C1 segment of cervical spinal cord (tissue), 14 donors: ENCODE results near the gene ITGA2.

Experiments used
- DNase-seq, 14 donors: peaks; one replicate each; lab custom pipeline; 2025; lab: John Stamatoyannopoulos, UW

Gene ITGA2

DNA sequence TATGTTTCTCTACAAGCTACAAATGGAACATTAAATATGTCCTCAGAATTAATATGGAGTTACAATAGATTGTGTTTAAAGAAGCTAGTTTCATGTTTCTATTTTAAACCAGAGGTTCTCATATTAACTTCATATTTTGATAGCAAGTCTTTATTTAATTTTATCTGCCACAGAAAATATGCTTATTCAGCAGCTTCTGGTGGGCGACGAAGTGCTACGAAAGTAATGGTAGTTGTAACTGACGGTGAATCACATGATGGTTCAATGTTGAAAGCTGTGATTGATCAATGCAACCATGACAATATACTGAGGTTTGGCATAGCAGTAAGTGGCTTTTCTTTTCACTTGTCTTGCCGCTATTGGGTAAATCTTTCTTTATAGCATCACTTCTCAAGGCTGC, 66.2 kb downstream of the ITGA2 start:
- DNase-seq = no peak

DNA sequence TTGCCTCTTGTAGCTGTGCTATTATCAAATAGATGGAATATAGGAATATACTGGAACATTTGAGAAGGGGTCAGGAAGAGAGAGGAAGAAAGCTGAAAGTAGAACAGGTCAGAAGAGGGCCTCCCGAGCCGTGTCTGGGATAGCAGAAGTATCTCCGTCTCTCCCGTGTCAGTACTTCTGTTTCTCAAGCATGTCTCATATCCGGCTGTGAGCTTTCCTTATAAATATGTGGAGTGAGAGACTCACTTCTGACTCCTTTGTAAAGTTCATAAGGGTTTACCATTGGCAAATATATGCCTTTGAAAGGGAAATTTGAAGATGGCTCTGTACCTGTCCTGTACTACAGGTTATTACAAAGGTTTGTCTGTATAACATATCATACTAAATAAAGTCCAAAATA, 70.1 kb downstream of the ITGA2 start:
- no peak for DNase-seq

DNA sequence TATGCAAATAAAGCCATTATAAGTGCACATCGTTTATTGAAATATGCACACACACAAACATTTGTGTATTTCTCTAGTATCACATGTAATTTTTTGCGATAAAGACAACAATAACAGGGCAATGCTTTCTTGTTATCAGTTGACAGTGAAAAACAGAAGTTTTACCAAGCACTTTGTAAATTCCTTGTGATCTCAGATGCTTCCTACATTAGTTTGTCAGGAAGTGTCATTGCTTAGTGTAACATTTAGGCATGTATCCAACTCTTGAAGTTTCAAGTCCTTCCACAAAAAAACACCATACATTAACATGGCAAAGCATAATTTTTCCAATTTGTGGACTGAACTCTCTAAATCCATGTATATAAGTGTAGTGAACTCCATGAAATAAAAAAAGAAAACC, 74.0 kb downstream of the ITGA2 start:
- no peak for DNase-seq

GRCh38 chr5:53063791-53064190, 74.6 kb downstream of the ITGA2 start:
- no peak for DNase-seq

DNA sequence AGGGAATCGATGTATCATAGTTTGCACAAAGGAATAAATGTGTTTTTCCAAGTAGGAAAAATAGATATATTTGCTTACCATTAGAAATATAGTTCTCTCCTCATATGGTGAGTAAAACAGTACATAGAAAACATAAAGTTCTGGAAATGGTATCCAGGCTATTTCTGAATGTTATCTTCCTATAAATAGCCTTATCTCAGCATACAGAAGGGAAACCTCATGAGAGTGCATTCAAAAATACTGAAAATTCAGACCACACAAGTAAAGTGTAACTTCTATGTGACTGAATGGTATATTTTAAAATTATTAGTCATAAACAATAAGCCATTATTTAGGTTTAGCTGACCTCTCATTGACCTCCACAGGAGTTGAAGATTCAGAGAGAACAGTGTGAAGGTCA, 76.9 kb downstream of the ITGA2 start:
- no peak for DNase-seq

DNA sequence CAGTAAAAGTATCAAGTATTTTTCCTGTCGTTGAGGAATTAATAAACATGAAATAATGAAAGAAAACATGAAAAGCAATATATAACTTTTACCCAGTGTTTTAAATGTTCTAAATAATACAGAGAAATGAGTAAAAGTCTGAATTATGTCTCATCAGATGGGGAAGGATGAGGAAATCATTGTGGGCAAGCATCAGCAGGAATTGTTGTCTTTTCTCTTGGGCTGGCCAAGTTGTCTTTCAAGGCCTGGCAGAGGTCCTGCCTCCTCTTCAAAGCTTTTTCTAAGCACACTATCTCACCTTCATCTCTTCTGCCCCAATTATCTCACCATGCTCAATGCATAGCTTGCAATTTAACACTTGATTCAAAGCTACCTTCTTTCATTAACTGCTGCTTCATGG, 78.5 kb downstream of the ITGA2 start:
- no peak for DNase-seq

GRCh38 chr5:53068291-53068836, 79.2 kb downstream of the ITGA2 start:
- DNase-seq = no peak

DNA sequence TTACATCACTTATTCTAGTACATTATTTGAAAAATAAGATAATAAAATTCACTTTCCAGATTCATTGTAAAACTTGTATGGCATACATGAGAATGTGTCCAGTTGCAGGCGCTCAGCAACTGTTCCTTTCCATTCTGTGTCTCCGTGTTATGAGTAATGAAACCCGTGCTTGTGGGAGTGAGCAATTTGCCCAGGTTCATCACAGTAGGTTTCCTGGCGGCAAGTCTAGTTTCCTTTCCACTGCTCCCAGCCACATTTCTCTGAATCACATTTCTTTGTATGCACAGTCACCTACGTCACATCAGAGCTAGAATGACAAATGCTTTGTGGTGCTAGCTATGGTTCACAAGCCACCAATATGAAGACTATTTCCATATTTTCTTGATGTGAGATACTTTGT, 80.5 kb downstream of the ITGA2 start:
- no peak for DNase-seq

GRCh38 chr5:53071298-53071697, 82.1 kb downstream of the ITGA2 start:
- DNase-seq = no peak

DNA sequence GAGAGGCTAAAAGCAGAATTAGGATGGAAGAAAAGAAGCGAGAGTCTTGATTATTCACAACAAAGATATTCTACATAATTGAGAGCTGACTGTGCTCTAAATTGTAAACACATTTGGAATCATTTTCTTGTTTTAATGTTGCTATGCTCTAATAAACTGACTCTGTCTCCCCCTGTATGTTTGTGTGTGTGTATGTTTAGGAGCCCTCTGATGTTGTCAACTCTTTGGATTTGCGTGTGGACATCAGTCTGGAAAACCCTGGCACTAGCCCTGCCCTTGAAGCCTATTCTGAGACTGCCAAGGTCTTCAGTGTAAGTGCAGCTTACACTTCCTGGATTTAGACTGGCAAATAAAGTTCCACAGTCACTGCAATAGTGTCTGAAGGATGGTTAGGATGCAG, 82.6 kb downstream of the ITGA2 start:
- no peak for DNase-seq

DNA sequence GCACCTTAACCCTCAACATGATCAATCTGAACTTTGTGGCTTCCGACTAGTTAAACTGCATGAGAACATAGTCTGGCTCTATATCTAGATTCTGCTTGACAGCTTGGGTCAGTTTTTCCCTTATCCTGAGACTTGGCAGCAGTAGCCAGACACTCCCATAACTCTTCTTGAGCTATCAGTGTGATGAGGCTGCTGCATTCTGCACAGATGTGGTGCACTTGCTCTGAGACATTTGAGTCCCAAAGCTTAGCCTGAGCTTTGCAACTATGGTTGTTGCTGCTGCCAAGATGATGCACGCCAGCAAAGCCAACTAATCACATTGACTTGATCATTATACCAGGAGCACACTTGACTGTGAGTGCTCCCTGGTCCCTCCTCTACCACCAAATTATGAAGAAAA, 84.2 kb downstream of the ITGA2 start:
- DNase-seq = no peak

DNA sequence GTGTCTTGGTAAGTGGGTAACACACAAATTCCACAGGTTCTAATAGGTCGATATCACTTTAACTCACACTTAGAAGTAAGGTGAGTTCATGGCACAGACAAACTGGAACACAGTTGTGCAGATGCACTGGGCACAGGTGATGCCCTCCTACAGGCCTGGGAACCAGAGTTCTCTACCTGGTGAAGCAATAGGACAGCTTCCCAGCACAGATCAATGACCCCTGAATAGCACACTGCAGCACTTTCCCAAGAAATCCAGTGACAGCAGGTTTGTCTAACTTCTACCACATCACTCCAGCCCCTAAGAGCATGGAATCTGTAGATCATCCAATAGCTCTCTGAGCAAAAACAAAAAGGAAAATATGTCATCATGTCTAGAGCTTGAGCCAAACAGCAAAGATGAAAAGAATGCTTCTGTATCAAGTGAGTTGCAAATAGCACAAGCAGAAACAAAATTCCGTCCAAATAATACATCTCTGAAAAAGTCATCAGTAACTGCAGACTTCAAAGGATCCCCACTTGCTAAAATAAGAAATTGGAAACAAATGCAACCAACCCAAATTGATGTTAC, 86.9 kb downstream of the ITGA2 start:
- no peak for DNase-seq

GRCh38 chr5:53080271-53080670, 91.1 kb downstream of the ITGA2 start:
- no peak for DNase-seq

DNA sequence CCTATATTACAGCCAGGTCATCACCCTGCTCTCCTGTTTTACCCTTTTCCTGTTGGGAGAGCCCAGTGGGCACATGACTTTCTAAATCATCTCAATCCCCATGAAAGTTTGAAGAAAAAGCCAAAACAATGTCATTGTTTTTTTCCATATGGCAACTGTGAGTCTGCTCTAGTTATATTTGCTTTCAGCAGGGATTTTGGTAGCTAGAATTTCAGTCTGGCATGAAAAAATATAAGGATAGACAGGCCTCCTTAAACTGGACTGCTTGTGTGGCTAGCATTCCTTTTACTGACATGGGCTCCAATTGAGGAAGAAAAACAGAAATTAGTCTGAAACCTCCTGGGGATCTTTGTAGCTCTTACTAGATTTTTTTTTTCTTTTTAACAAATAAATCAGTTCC, 94.8 kb downstream of the ITGA2 start:
- no peak for DNase-seq

GRCh38 chr5:53084546-53085255, 95.5 kb downstream of the ITGA2 start:
- no peak for DNase-seq

DNA sequence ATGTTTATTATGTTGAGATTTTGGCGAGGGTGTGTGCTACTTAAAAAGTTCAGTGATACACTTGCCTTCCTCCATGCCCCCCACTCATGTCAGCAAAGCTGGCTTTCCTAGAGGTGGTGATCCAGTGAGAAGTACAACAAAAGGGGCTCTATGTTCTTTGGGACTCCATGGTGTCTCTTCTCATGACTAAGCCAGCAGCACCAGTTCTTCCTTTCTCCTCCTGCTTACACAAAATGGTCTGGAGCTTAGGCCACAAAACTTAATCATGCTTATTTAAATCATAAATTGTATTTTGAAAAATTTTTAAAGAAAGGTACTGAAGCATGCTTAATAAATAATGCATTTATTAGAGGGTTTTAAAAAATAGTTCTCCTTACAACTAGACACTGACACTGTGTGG, 98.0 kb downstream of the ITGA2 start:
- peak in 2 of 14 donors; percentile 10 to 16 for DNase-seq

- peak in 10 of 14 donors; percentile 13 to 49 (median 34) for DNase-seq
These were observed 98.5 kb downstream of the ITGA2 start for GRCh38 chr5:53087621-53088121.

GRCh38 chr5:53089481-53089991, 100.4 kb downstream of the ITGA2 start:
- no peak for DNase-seq

DNA sequence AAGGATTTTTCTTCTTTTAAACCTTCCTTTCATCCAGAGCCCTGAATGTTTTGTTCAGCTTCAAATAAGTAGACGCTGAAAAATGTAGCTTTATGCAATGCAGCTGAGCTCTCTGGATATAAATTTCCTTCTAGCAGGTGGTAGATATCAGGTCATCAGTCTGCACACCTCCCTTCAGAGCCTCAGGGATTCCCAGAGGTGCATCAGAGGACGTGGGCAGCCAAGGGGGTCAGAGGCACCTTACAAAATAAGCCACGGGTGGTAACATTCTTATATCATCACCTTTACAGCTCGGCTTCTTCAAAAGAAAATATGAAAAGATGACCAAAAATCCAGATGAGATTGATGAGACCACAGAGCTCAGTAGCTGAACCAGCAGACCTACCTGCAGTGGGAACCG, 101.1 kb downstream of the ITGA2 start:
- no peak for DNase-seq

GRCh38 chr5:53091289-53091688, 102.1 kb downstream of the ITGA2 start:
- no peak for DNase-seq

DNA sequence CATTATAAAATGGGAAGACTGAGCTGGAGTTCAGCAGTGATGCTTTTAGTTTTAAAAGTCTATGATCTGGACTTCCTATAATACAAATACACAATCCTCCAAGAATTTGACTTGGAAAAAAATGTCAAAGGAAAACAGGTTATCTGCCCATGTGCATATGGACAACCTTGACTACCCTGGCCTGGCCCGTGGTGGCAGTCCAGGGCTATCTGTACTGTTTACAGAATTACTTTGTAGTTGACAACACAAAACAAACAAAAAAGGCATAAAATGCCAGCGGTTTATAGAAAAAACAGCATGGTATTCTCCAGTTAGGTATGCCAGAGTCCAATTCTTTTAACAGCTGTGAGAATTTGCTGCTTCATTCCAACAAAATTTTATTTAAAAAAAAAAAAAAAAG, 103.1 kb downstream of the ITGA2 start:
- DNase-seq = no peak

GRCh38 chr5:53095217-53095616, 106.1 kb downstream of the ITGA2 start:
- DNase-seq = no peak

GRCh38 chr5:53095931-53096525, 106.9 kb downstream of the ITGA2 start:
- DNase-seq = peak in 9 of 14 donors; percentile 2 to 54 (median 20)
